Measurements from ENCODE around the gene EIF3L. TPM values are rescaled to one million over a fixed set of nuclear protein-coding genes. Genes with fewer than 3 reads are reported as not detected.

The EIF3L gene
- total RNA-seq, 4 donors from 2014 or later: 192 to 499 (median 281) TPM

DNA sequence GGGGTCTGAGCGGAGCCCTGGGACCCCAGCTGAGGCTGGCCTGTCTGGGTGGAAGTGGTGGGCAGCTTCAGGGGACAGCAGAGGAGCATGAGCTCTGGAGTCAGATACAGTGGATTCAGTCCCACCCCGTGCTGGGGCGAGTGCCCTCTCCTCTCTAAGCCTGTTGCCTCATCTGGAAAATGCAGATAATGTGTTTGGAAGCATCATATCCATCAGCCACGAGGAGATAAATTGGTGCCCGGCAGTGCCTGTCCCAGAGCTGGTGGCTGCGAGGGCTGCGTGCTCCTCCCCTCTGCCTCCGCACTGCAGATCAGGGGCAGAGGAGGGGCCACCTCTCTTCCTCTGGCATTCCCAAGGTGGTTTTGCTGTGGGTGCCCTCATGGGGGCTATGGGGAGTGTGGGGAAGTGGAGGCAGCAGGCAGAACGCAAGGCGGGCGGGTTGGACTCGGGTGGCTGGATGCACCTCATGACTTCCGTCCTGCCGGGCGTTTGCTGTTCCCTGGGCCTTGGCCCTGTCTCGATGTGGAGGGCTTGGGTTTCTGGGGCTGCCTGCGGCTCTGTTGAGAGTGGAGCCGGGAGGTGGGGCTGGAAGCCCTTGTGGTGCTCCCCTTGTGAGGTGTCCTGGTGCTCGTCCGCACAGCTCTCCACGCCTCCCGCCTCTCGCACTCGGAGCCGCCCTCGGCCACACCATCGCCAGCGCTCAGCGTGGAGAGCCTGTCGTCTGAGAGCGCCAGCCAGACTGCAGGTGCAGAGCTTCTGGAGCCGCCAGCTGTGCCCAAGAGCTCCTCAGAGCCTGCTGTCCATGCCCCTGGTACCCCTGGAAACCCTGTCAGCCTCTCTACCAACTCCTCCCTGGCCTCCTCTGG, 77.8 kb downstream of the EIF3L start:
- 86% methylated on average over 7 of the region's 32 CpGs; no CpG with 5 or more reads in 1 of the 2 donors for WGBS, 2 donors
- H3K27ac ChIP-seq: peak overlapping the region in 1 of 4 donors; percentile 34
- H3K9me3 ChIP-seq: no peaks in the 10 kb centered on the region
- TF ChIP-seq POLR2A (IDR thresholded peaks at IDR 0.05) (no peak), CTCF (IDR thresholded peaks at IDR 0.05) (no peak)
- no peak for DNase-seq
- H3K4me1 ChIP-seq: peaks cover 9 to 47% (median 13%) of the 10 kb centered on the region in 3 donors
- intact Hi-C loops (cut with DNase I): no loop called here
- H3K36me3 ChIP-seq: peaks cover 65 to 99% (median 69%) of the 10 kb centered on the region in 3 donors
- no peaks in the 10 kb centered on the region for H3K27me3 ChIP-seq
- no peak overlapping the region for H3K4me3 ChIP-seq

GRCh38 chr22:37927637-37927936, 78.4 kb downstream of the EIF3L start:
- no peak overlapping the region for H3K27ac ChIP-seq
- no peak for DNase-seq
- no CpG with 5 or more reads among the region's 5 CpGs for WGBS, 2 donors
- no peak for TF ChIP-seq CTCF (IDR thresholded peaks at IDR 0.05)
- no peak for TF ChIP-seq POLR2A (IDR thresholded peaks at IDR 0.05)
- intact Hi-C loops (cut with DNase I): no loop called here
- H3K27me3 ChIP-seq: no peaks in the 10 kb centered on the region
- peaks cover 14 to 53% (median 18%) of the 10 kb centered on the region in 3 donors for H3K4me1 ChIP-seq
- peaks cover 68 to 100% (median 70%) of the 10 kb centered on the region in 3 donors for H3K36me3 ChIP-seq
- H3K9me3 ChIP-seq: no peaks in the 10 kb centered on the region
- H3K4me3 ChIP-seq: no peak overlapping the region

DNA sequence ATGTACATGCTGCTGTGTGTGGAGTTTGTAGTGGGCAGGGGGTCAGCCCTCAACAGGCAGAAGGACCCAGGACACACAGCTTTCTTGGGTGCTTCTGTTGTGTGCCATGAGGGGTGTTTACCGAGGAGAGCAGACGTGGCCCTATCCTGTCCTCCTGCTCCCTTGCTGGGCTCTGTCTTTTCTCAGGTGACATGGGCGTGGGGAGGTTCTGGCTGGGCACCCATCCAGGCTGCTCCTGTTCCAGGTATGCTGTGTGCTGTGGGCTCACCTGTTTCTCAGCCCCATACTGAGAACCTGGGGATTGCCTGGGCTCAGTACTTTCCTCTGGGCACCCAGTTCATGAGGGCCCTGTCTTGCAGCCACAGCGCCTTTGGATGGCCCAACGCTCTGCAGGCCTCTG, 80.2 kb downstream of the EIF3L start:
- peak overlapping the region; percentile 8 to 89 (median 36) for H3K27ac ChIP-seq

DNA sequence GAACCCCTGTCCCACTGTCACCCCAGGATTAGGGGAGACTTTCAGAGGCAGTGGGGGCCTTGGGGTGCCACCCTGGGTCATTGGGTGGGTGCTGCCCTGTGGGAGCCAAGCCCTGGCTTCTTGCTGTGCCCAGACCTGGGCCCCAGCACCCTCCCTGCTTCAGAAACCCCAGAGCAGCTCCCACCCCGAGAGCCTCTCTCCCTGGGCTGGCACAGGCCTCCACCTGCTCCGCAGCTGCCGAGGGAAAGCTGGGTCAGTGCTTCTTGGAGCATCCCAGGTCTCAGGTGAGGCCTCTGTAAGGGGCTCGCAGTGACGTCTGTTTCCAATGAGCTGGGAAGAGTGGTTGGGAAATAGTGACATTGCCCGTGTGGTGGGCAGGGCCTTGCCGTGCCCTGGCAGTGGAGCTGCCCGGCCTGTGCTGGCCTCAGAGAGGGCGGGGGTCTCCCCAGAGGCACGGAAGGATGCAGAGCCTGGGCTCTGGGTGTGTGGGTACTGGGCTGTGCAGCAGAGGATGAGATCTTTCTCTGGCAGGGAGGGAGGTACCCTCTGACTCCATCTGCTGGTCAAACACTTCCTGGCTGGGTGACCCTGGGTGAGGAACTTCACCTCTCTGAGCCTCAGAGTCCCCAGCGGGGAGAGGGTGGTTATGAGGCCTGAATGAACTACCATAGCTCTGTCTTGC, 81.2 kb downstream of the EIF3L start:
- Histone ChIP-seq H3K4me1 (peaks cover 36 to 70% (median 37%) of the 10 kb centered on the region in 3 donors), H3K27me3 (no peaks in the 10 kb centered on the region), H3K36me3 (peaks cover 48 to 91% (median 55%) of the 10 kb centered on the region in 3 donors), H3K9me3 (no peaks in the 10 kb centered on the region), H3K27ac (peak overlapping the region; percentile 8 to 89 (median 56)), H3K4me3 (no peak overlapping the region)
- DNase-seq: no peak
- 66% methylated on average over 7 of the region's 11 CpGs; no CpG with 5 or more reads in 1 of the 2 donors for WGBS, 2 donors
- intact Hi-C loops (cut with DNase I): loop anchor here (5.0 kb wide), 1 partner anchor 48 kb away; no protein-coding TSS in a partner anchor
- TF ChIP-seq CTCF (IDR thresholded peaks at IDR 0.05) (peak in 4 of 6 experiments; percentile 13 to 32 (median 28)), POLR2A (IDR thresholded peaks at IDR 0.05) (no peak)

More for the DNA sequence above, 80.2 kb downstream of the EIF3L start:
- peaks cover 57 to 91% (median 60%) of the 10 kb centered on the region in 3 donors for H3K36me3 ChIP-seq
- intact Hi-C loops (cut with DNase I): no loop called here
- TF ChIP-seq CTCF (IDR thresholded peaks at IDR 0.05): no peak
- TF ChIP-seq POLR2A (IDR thresholded peaks at IDR 0.05): no peak
- no peak overlapping the region for H3K4me3 ChIP-seq
- no peak for DNase-seq
- no peaks in the 10 kb centered on the region for H3K9me3 ChIP-seq
- peaks cover 32 to 71% (median 36%) of the 10 kb centered on the region in 3 donors for H3K4me1 ChIP-seq
- WGBS, 2 donors: 82 to 100% methylated on average over 2 to 3 of the region's 5 CpGs
- H3K27me3 ChIP-seq: no peaks in the 10 kb centered on the region

Measured in esophagus squamous epithelium (tissue), 5 donors.